Ramos (cell line): ENCODE measurements around the gene LRRC8E.
"Not testable (repeated sequence)": the region's sequence is repeated elsewhere in the genome, so short reads cannot be mapped to it uniquely, and the experiment has no call there.

Experiments used
- in situ Hi-C: fragments of 300-500 bp; cut with MboI; formaldehyde crosslinking; loops from one replicate; pipeline ENCODE4 v1.14.3; 2022; ENCODE audit warnings: low sequenced_read_pairs; ENCODE audit not compliant: unreplicated experiment

The LRRC8E gene

GRCh38 chr19:7879836-7880235, 8.5 kb upstream of the LRRC8E start:
- in situ Hi-C loops = no loop called here

- in situ Hi-C loops = no loop called here
These were observed 6.4 kb upstream of the LRRC8E start for GRCh38 chr19:7881910-7882309.

- in situ Hi-C loops = no loop called here
These were observed 5.2 kb upstream of the LRRC8E start for GRCh38 chr19:7883105-7883504.

- in situ Hi-C loops = no loop called here
These were observed 4.3 kb upstream of the LRRC8E start for GRCh38 chr19:7883796-7884570.

- in situ Hi-C loops = no loop called here
These were observed 2.5 kb upstream of the LRRC8E start for GRCh38 chr19:7885818-7886217.

GRCh38 chr19:7887408-7888144, 734 bp upstream of the LRRC8E start:
- in situ Hi-C loops = no loop called here

GRCh38 chr19:7888826-7889217, 512 bp downstream of the LRRC8E start:
- in situ Hi-C loops = no loop called here

DNA sequence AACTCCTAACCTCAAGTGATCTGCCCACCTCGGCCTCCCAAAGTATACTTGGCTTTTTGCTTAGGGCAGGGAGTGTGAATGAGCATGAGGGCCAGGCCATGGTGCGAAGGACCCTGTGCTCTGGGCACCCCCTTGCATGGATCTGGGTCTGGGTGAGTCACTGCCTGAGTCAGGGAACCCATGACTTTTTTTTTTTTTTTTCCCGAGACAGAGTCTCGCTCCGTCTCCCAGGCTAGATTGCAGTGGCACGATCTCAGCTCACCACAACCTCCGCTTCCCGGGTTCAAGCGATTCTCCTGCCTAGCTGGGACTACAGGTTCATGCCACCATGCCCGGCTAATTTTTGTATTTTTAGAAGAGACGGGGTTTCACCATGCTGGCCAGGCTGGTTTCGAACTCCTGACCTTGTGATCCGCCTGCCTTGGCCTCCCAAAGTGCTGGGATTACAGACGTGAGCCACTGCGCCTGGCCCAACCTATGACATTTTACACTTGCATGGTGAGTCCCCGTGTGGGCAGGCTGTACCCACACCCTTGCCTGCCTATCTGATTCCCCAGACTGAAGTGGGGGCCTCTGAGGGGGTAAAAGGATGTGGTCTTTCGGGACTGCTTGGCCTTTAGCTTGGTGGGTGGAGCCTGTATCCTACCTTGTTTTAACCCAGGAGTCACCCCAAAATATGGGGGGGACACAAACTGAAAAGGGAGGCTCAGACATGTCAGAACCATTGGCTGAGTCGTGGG, 5.2 kb downstream of the LRRC8E start:
- in situ Hi-C loops = not testable (repeated sequence)

- in situ Hi-C loops = no loop called here
These were observed 6.5 kb downstream of the LRRC8E start for GRCh38 chr19:7894612-7895309.

DNA sequence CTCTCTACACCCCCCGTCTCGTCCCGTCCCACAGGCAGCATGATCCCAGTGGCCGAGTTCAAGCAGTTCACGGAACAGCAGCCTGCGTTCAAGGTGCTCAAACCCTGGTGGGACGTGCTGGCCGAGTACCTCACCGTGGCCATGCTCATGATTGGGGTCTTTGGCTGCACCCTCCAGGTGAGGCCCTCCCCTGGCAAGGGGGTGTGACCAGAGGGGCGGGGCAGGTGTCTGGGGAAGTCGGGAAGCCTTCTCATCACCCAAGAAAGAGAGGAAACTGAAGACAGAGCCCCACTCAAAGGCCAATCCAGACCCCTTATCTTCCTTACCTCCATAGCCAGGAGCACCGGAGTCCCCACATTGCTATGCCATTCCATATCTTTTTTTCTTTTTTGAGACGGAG, 7.3 kb downstream of the LRRC8E start:
- in situ Hi-C loops = no loop called here

DNA sequence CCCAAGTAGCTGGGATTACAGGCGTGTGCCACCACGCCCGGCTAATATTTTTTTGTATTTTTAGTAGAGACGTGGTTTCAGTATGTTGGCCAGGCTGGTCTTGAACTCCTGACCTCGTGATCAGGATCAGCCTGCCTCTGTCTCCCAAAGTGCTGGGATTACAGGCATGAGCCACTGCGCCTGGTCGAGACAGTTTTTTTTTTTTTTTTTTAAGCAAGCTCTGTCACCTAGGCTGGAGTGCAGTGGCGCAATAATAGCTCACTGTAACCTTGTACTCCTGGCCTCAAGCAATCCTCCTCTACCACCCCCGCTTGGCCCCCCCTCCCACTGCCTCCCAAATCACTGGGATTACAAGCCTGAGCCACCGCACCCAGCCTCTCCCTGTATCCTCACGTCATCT, 9.0 kb downstream of the LRRC8E start:
- in situ Hi-C loops = no loop called here

DNA sequence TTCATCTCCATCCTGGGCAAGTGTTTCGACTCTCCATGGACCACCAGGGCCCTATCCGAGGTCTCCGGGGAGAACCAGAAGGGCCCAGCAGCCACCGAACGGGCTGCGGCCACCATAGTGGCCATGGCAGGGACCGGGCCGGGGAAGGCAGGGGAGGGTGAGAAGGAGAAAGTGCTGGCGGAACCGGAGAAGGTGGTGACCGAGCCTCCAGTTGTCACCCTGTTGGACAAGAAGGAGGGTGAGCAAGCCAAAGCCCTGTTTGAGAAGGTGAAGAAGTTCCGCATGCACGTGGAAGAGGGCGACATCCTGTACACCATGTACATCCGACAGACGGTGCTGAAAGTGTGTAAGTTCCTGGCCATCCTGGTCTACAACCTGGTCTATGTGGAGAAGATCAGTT, 10.7 kb downstream of the LRRC8E start:
- in situ Hi-C loops = no loop called here

DNA sequence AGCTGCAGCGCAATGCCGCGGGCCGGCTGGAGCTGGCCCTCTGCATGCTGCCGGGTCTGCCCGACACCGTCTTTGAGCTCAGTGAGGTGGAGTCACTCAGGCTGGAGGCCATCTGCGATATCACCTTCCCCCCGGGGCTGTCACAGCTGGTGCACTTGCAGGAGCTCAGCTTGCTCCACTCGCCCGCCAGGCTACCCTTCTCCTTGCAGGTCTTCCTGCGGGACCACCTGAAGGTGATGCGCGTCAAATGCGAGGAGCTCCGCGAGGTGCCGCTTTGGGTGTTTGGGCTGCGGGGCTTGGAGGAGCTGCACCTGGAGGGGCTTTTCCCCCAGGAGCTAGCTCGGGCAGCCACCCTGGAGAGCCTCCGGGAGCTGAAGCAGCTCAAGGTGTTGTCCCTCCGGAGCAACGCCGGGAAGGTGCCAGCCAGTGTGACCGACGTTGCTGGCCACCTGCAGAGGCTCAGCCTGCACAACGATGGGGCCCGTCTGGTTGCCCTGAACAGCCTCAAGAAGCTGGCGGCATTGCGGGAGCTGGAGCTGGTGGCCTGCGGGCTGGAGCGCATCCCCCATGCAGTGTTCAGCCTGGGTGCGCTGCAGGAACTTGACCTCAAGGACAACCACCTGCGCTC, 11.6 kb downstream of the LRRC8E start:
- in situ Hi-C loops = no loop called here

GRCh38 chr19:7900401-7900870, 12.1 kb downstream of the LRRC8E start:
- in situ Hi-C loops = no loop called here

DNA sequence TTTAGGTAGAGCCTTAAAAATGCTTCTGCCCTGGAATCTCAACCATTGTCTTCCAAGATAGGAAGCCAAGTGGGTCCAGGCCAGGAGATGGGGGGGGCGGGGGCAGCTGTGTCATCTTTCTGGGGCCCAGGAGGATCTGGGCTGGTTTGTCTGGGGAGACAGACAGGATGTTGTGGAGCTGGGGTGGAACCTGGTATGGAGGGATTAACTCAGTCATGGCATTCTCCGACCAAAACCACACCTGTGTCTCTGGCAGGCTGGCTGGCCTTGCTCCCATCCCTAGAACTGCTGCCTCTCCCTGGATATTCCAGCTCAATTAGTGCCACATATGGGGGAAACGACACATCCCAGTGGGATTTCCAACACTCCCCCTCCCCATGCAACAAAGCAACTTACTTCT, 12.6 kb downstream of the LRRC8E start:
- in situ Hi-C loops = no loop called here

DNA sequence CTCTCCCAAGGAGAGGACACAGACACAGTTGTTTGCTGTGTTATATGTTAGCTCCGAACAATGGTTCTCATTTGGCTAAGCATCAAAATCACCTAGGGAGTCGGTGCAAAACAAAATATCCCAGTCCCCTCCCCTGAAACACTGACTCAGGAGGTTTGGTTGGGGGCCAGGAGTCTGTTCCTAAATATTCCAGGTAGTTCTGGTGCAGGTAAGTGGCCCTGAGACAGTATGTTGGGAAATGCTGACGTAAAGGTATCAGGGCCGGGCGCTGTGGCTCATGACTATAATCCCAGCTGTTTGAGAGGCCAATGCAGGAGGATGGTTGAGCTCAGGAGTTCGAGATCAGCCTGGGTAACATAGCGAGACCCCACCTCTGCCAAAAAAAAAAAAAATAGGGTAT, 13.0 kb downstream of the LRRC8E start:
- in situ Hi-C loops = no loop called here

DNA sequence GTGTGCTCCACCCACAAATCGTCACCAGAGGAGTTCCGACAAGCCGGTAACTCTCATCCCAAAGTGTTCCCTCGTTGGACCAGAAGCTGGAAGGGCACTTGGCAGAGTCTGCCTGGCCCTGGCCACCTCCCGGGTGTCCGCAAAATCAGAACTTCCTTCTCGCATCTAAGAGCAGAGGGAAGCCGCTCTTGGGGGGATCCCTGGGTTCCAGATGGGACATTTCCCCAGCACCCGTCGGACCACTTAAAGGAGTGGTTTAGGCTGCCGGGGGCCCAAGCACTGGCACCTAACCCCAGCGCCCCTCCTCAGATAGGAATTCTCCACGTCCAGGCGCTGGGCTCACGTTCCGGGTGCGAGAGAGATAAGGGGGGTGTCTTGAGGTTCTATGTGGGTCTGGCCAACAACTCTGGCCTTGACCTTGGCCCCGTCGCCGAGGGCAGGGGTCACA, 14.5 kb downstream of the LRRC8E start:
- in situ Hi-C loops = no loop called here

DNA sequence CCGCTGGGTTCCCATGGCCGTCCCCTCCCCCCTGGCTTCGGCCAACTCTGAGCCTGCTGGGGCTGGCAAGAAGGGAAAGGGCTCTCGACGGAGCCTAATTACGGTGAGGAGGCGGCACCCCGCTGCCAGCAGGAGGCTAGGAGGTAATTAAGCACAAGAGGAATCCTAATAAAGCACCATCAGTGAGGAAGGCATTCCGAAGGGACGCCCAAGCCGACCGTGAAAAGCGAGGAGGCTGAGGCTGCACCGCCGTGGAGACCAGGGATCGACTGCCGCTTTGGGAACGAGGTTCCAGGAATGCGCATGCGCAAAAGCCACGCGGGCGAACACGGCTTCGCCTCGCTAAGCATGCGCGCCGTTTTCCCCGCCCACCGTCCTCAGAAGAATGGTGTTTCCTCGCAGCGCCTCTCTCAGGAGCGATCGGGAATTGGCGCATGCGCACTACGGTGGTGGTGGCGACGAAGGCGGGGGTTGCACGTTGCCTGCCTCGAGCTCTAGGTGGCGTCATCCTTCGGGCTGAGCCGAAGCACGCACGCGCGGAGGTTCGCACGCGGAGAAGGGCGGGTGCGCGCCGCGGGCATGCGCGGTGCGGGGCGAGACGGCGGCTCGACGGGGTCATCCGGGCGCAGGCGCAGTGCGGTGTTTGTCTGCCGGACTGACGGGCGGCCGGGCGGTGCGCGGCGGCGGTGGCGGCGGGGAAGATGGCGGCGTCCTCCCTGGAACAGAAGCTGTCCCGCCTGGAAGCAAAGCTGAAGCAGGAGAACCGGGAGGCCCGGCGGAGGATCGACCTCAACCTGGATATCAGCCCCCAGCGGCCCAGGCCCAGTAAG, 15.1 kb downstream of the LRRC8E start, which contains the start of gene MAP2K7:
TSS of gene MAP2K7 (plus strand) at position 634 of the 830 bp plus-strand sequence. CDS start at position 702, 68 bp downstream.
- in situ Hi-C loops = no loop called here
